Peyer's patch (tissue), 4 donors: ENCODE measurements around the gene BRSK1.

Experiments used
- POLR2A ChIP-seq, 2 donors: fragments of 450-650 bp; IDR thresholded peaks; one replicate each; pipeline ENCODE4 v1.5.1; 2017; ENCODE audit warnings: antibody characterized with exemption in 2 of 2, mild to moderate bottlenecking in 2 of 2, moderate library complexity in 2 of 2
- TF ChIP-seq, protein P1 (sequence below), 6 experiments: fragments of 450-650 bp in 4 of 6; fragments of 200-600 bp in 2 of 6; sonication (generic) in 1 of 6; IDR thresholded peaks; one replicate each; pipeline ENCODE4 v1.5.1; 2017 to 2019; ENCODE audit warnings: antibody characterized with exemption in 6 of 6, mild to moderate bottlenecking in 3 of 6, moderate library complexity in 1 of 6

DNA sequence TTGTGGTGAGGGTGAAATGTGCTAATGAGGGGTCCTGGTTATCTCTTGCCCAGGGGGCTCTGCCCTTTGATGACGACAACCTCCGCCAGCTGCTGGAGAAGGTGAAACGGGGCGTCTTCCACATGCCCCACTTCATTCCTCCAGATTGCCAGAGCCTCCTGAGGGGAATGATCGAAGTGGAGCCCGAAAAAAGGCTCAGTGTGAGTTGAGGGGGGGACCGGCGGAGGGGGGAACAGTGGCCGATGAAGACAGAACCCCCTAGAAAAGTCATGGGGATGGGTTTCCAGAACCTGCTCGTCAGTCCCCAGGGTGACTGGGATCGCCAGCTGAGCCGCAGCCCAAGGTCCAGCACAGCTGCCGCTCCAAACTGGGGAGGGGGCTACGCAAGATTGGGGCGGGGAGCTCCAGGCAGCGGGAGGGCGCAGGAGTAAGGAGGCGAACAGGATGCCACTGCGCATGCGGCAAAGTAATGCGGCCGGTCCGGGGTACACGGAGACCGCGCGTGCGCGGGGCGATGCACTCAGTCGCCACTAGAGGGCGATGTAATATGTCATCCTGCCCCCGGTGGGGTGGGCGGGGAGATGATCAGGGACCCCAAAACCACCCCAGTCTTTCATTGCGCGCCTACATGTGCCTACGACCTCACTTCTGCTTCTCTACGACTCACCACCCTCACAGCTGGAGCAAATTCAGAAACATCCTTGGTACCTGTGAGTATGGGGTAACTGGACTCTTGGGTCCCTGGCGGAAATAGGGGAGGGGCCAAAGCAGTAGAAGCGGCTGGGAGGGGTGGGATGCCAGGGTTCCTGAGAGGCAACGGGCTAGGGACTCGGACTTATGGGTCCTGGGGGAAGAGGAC, 17.9 kb downstream of the BRSK1 start:
- no peak for TF ChIP-seq POLR2A (IDR thresholded peaks at IDR 0.05)
- TF ChIP-seq, protein P1, sequence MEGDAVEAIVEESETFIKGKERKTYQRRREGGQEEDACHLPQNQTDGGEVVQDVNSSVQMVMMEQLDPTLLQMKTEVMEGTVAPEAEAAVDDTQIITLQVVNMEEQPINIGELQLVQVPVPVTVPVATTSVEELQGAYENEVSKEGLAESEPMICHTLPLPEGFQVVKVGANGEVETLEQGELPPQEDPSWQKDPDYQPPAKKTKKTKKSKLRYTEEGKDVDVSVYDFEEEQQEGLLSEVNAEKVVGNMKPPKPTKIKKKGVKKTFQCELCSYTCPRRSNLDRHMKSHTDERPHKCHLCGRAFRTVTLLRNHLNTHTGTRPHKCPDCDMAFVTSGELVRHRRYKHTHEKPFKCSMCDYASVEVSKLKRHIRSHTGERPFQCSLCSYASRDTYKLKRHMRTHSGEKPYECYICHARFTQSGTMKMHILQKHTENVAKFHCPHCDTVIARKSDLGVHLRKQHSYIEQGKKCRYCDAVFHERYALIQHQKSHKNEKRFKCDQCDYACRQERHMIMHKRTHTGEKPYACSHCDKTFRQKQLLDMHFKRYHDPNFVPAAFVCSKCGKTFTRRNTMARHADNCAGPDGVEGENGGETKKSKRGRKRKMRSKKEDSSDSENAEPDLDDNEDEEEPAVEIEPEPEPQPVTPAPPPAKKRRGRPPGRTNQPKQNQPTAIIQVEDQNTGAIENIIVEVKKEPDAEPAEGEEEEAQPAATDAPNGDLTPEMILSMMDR (IDR thresholded peaks at IDR 0.05) = peak; percentile 94 to 99 (median 95)
